Measurements from ENCODE around the gene KLF2.

Gene KLF2

GRCh38 chr19:16373079-16373478 lies 48.5 kb downstream of the KLF2 start:
- intact Hi-C loops (cut with DNase I): no loop called here
- peak in 3 of 10 donors; percentile 14 to 55 (median 35) for DNase-seq

GRCh38 chr19:16373532-16373931 lies 48.9 kb downstream of the KLF2 start:
- DNase-seq: peak in 2 of 10 donors; percentile 45 to 62
- intact Hi-C loops (cut with DNase I): no loop called here

- peak in 3 of 10 donors; percentile 3 to 60 (median 47) for DNase-seq
- intact Hi-C loops (cut with DNase I): no loop called here
Measured at GRCh38 chr19:16373989-16374388, 49.4 kb downstream of the KLF2 start.

GRCh38 chr19:16374436-16374835 lies 49.8 kb downstream of the KLF2 start:
- intact Hi-C loops (cut with DNase I): no loop called here
- DNase-seq: peak in 3 of 10 donors; percentile 19 to 67 (median 31)

- intact Hi-C loops (cut with DNase I): no loop called here
- peak in 1 of 10 donors; percentile 57 for DNase-seq
Measured at GRCh38 chr19:16375157-16375935, 50.7 kb downstream of the KLF2 start.

- peak in 3 of 10 donors; percentile 5 to 39 (median 6) for DNase-seq
- intact Hi-C loops (cut with DNase I): no loop called here
Measured at GRCh38 chr19:16375936-16376185, 51.2 kb downstream of the KLF2 start.

GRCh38 chr19:16376241-16376640 lies 51.6 kb downstream of the KLF2 start:
- intact Hi-C loops (cut with DNase I): no loop called here
- peak in 2 of 10 donors; percentile 4 to 13 for DNase-seq

- peak in 3 of 10 donors; percentile 15 to 82 (median 62) for DNase-seq
- intact Hi-C loops (cut with DNase I): no loop called here
Measured at GRCh38 chr19:16376649-16377048, 52.0 kb downstream of the KLF2 start.

- intact Hi-C loops (cut with DNase I): no loop called here
- DNase-seq: peak in 3 of 10 donors; percentile 25 to 76 (median 67)
Measured at GRCh38 chr19:16377521-16377920, 52.9 kb downstream of the KLF2 start.

Measured in posterior cingulate gyrus (tissue), 11 donors.